ENCODE results near the gene PPP1R9A. TPM values are rescaled to one million over a fixed set of nuclear protein-coding genes. Genes with fewer than 3 reads are reported as not detected.

PPP1R9A gene
- total and polyA plus RNA-seq, 10 of the 15 experiments (the other 5 are each of a cell fraction or from before 2014, with no cell fraction given) = 0.04 to 0.12 TPM; not detected in 8

- CTCF ChIA-PET = interaction anchor here (0.8 kb wide), 1 partner anchor 657 kb away, joined by 4 read pairs; no protein-coding TSS in a partner anchor
- FAIRE-seq = no peak
- in situ Hi-C loops (cut with MboI) = no loop called here
Observed at GRCh38 chr7:94901981-94902380, 5.4 kb upstream of the PPP1R9A start.

More at GRCh38 chr7:94901981-94902380, 5.4 kb upstream of the PPP1R9A start:
- intact Hi-C loops (cut with micrococcal nuclease; ENCODE audit: unreplicated experiment) = no loop called here
- Histone ChIP-seq H3K9me3 (replicated peaks; ENCODE audit: control insufficient read depth, insufficient read depth, low read length) (no peaks in the 10 kb centered on the region), H3K4me2 (ENCODE audit: control insufficient read depth, insufficient read depth) (no peak overlapping the region), H3K4me1 (ENCODE audit: control insufficient read depth, insufficient read depth, low read length) (no peaks in the 10 kb centered on the region), H3K27me3 (replicated peaks in 1 of 2; ENCODE audit: control insufficient read depth in 2 of 2, insufficient read depth in 2 of 2, low read length in 1 of 2) (no peaks in the 10 kb centered on the region; a peak in 1 of 4 replicates), H3K4me3 (no peak overlapping the region), H3K9ac (ENCODE audit: control insufficient read depth, insufficient read depth, low read length) (no peak overlapping the region), H3K79me2 (ENCODE audit: control insufficient read depth, insufficient read depth, low read length) (no peaks in the 10 kb centered on the region), H2AFZ (ENCODE audit: control insufficient read depth, low read depth, low read length) (no peak overlapping the region), H4K20me1 (ENCODE audit: control insufficient read depth, insufficient read depth) (no peaks in the 10 kb centered on the region), H3K27ac (ENCODE audit: control insufficient read depth, insufficient read depth) (no peak overlapping the region), H3K36me3 (ENCODE audit: control insufficient read depth in 2 of 2, insufficient read depth in 2 of 2, low read length in 1 of 2) (no peaks in the 10 kb centered on the region)
- no TSS peak for BruUV-seq (replicated peaks)
- ChIA-PET RAD21 (ENCODE audit: unreplicated experiment) (no interaction called here), SMC1A (ENCODE audit: uncharacterized antibody, unreplicated experiment) (no interaction called here), POLR2A (no interaction called here)
- ATAC-seq (no peak), DNase-seq (ENCODE audit: low read depth, low spot score) (no peak)
- TF ChIP-seq MYB (IDR thresholded peaks at IDR 0.05; ENCODE audit: borderline replicate concordance, low read depth, low read length) (no peak), PBX3 (IDR thresholded peaks at IDR 0.05; ENCODE audit: insufficient replicate concordance, low read depth, low read length) (no peak), MXI1 (IDR thresholded peaks at IDR 0.05; ENCODE audit: low read depth, low read length) (no peak), ZNF687 (IDR thresholded peaks at IDR 0.05) (no peak)
- 79% methylated on average over 3 of the region's 3 CpGs for WGBS (ENCODE audit: insufficient coverage, insufficient replicate concordance, low lambda C conversion rate, missing lambda C conversion rate)

Data from GM12878 (cell line).